OCI-LY1 (cell line): ENCODE data around the gene ST7L.

Experiments
- CTCF ChIP-seq: fragments of 200-600 bp; sonication (generic), shearing (Covaris generic); IDR thresholded peaks from 2 replicates; pipeline ENCODE4 v1.5.1; 2017; ENCODE audit warnings: mild to moderate bottlenecking, antibody characterized with exemption, low read length, moderate library complexity, mixed read lengths
- EZH2 ChIP-seq: fragments of 200-600 bp; sonication (generic), shearing (Covaris generic); IDR thresholded peaks from 2 replicates; pipeline ENCODE4 v1.8.0; 2017; ENCODE audit warnings: borderline replicate concordance, mixed run types, mild to moderate bottlenecking, antibody characterized with exemption, low read length, moderate library complexity, mixed read lengths

- TF ChIP-seq CTCF, result no peak
- TF ChIP-seq EZH2, result no peak
Observed at GRCh38 chr1:112511897-112512296, 107.0 kb downstream of the ST7L start.
